IPS DF 6.9 (cell line): Measurements from ENCODE around the gene PREB.

Experiments used
- DNase-seq: peaks from one replicate; pipeline ENCODE4 v3.0.0-alpha.2; 2013; ENCODE audit warnings: low read depth, low spot score
- H3K27ac ChIP-seq: one replicate; pipeline ENCODE4 v1.5.1; 2013; ENCODE audit warnings: low read length, control low read depth
- H3K27me3 ChIP-seq: 2 replicates; pipeline ENCODE4 v1.6.1; 2013; ENCODE audit warnings: mild to moderate bottlenecking, low read length; ENCODE audit not compliant: control insufficient read depth, insufficient read depth
- H3K36me3 ChIP-seq: 2 replicates; pipeline ENCODE4 v1.6.1; 2013; ENCODE audit warnings: low read length; ENCODE audit not compliant: control insufficient read depth, insufficient read depth
- H3K4me1 ChIP-seq: 2 replicates; pipeline ENCODE4 v1.6.1; 2013; ENCODE audit warnings: low read length; ENCODE audit not compliant: control insufficient read depth, insufficient read depth
- H3K4me3 ChIP-seq: 2 replicates; pipeline ENCODE4 v1.5.1; 2013; ENCODE audit warnings: mild to moderate bottlenecking, low read length
- H3K9me3 ChIP-seq: 2 replicates; pipeline ENCODE4 v1.6.1; 2013; ENCODE audit warnings: low read length, inconsistent platforms; ENCODE audit not compliant: control insufficient read depth, insufficient read depth
- WGBS: extraction: QIAGEN DNeasy Blood & Tissue Kit; methylation state at CpG from one replicate; pipeline ENCODE4 v1.1.7; 2013; ENCODE audit warnings: mixed read lengths, missing lambda C conversion rate; ENCODE audit not compliant: insufficient read length, insufficient coverage; 5-methylcytosine and 5-hydroxymethylcytosine counted together

Gene PREB

DNA sequence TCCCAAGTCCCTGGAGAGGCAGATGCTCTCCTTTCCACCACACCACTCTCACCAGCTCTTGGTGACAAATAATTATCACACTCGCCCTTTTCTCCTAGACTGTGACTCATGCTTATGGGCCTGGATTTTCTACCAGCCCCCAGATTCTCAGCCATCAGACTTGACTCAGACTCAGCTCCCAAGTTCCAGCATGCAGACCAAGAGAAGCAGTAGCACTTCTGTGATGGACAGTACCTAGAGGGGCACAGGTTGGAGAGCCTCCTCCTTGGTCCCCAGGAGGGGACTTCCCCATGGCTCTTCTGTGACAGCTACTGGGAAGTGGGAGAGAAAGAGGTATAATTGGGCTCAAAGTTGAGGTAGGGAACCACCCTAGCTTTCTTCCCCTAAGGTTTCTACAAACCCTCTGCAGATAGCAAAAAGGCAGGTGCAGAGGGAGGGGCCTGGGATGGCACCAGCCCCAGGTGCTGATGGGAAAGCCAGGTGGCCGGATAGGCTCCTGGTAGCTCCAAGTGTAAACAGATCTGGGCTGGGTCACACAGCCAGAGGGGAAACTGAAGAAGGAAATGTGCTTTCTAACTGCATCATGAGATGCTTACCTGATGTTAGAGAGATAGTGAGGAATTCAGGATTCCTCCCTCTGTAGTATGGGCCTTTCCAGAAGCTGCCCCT is 18.5 kb upstream of the PREB start:
- Histone ChIP-seq H3K36me3 (no peaks in the 10 kb centered on the region), H3K9me3 (no peaks in the 10 kb centered on the region), H3K4me3 (no peak overlapping the region), H3K27me3 (no peaks in the 10 kb centered on the region), H3K27ac (no peak overlapping the region), H3K4me1 (no peaks in the 10 kb centered on the region)
- no peak for DNase-seq
- WGBS, result no CpG with 5 or more reads among the region's 2 CpGs

DNA sequence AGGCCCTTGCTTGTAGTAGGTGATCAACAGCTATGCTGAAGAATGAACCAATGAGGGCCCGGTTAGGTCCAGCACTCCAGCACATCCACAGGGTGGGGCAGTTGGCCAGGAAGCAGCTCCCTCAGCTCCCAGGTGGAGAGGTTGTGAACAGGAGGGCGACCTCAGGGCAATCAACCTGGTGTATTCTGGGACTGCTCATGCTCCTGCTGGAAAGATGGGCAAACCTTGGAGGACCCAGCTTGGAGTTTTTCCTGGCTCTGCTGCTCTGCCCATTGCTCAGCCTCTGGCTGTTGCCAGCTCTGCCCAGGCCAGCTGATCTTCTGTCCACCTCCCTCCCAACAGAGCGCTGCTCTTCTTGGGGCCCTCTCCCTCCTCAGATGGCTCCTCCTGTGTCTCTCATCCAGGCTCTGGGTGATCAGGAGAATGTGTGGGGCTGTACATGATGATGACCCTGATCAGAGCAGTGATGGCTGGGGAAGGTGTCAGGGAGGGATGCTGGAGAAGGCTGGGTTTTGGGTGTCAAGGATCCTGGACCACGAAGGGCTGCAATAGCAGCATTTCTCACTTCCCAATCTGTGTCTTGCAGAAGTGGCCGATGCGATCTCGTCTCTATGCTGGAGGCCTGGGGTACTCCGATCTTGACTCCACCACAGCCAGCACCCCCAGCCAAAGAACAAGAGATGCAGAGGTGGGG is 17.8 kb upstream of the PREB start:
- no peak overlapping the region for H3K27ac ChIP-seq
- H3K27me3 ChIP-seq, result no peaks in the 10 kb centered on the region
- H3K9me3 ChIP-seq, result no peaks in the 10 kb centered on the region
- H3K4me1 ChIP-seq, result no peaks in the 10 kb centered on the region
- no peak for DNase-seq
- WGBS, result no CpG with 5 or more reads among the region's 8 CpGs
- H3K36me3 ChIP-seq, result no peaks in the 10 kb centered on the region
- no peak overlapping the region for H3K4me3 ChIP-seq

DNA sequence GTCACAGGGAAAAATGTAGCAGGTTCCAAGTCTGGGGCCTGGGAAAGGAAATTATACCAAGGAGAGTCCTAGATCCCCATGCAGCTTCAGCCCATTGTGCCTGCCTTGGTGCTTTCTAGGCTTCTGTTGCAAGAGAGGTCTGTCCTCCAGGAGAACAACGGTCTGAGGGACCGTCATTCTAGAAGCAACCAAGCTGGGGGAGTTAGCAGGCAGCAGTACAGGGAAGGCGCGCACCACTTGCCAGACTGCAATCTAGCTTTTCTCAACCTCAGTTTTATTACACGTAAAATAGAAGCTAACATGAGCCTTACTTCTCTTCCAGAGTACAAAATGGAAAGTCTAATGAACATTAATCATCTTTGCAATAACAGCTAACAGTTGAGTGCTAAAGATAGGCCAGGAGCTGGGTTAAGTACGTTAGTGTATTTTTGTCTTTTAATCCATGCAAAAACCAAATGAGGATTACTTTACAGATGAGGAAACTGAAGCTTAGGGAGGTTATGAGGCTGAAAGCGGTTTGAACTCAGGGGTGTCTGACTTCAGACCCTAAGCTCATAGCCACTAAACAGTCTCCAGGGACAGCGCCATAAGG is 16.3 kb upstream of the PREB start:
- no CpG with 5 or more reads among the region's 8 CpGs for WGBS
- no peak for DNase-seq
- Histone ChIP-seq H3K27me3 (no peaks in the 10 kb centered on the region), H3K9me3 (no peaks in the 10 kb centered on the region), H3K4me3 (no peak overlapping the region), H3K27ac (no peak overlapping the region), H3K4me1 (no peaks in the 10 kb centered on the region), H3K36me3 (no peaks in the 10 kb centered on the region)

DNA sequence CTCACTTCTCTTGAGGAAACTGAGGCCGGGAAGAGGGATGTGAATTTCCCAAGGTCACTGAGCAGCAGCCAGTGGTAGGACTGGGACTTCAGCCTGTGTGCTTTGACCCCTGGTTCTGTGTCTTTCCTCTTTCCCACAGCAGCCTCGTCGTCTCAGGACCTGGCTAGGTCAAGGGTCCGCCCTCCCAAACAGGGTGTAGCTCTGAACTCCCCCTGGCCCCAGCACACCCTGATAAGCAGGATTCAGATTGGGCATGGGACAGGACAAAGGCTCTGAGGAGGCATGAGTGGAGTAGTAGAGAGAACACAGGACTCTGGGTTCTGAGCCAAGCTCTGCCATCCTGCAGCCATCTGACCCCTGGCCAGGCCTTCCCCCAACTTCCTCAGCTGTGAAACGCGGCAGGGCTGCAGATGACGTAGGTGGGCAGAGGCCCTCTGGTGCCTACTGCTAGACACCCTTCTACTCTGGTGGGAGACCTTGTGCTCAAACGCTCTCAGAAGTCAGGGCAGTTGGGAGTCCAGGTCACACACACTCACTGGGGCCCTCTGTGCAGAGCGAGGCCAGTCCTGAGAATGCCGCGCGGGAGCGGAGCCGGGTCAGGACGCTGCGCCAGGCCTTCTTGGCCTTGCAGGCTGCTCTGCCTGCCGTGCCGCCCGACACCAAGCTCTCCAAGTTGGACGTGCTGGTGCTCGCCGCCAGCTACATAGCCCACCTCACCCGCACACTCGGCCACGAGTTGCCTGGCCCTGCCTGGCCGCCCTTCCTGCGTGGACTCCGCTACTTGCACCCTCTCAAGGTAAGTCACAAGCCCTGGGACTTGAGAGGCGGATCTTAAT is 15.4 kb upstream of the PREB start:
- no peak overlapping the region for H3K27ac ChIP-seq
- H3K4me3 ChIP-seq, result no peak overlapping the region
- no peaks in the 10 kb centered on the region for H3K27me3 ChIP-seq
- no peaks in the 10 kb centered on the region for H3K4me1 ChIP-seq
- no peak for DNase-seq
- H3K36me3 ChIP-seq, result no peaks in the 10 kb centered on the region
- H3K9me3 ChIP-seq, result no peaks in the 10 kb centered on the region
- WGBS, result no CpG with 5 or more reads among the region's 29 CpGs

DNA sequence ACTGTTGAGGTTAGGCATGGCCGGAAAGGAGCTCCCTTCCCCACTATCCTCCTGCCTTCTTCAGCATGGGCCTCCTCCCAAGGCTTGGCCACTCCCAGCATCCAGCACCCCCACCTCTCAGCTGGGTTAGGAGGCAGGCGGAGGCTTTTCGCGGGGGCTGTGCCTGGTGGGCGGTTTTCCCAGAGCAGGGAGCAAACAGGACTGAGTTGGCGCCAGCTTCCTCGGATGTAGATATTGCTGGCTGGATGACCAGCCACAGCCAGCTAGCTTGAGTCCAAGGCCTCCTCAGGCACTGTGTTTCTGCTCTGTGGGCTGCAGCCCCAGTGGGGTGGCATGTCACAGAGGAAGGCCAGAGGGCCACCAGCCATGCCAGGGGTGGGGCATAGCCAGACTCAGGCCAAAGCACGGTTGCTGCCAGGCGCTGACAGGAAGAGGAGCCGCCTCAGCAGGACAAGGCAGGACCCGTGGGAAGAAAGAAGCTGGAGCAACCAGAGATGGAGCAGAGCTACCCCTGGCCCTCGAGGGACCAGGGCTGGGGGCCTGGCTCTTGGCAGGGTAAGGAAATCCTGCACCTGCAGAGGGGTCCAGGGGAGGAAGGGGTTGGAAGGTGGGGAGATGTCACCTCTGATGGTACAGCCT is 14.5 kb upstream of the PREB start, which contains the start of gene TCF23:
TSS of gene TCF23 (plus strand) at position 204 of the 639 bp plus-strand sequence. CDS start at position 334, 130 bp downstream.
- no peaks in the 10 kb centered on the region for H3K27me3 ChIP-seq

DNA sequence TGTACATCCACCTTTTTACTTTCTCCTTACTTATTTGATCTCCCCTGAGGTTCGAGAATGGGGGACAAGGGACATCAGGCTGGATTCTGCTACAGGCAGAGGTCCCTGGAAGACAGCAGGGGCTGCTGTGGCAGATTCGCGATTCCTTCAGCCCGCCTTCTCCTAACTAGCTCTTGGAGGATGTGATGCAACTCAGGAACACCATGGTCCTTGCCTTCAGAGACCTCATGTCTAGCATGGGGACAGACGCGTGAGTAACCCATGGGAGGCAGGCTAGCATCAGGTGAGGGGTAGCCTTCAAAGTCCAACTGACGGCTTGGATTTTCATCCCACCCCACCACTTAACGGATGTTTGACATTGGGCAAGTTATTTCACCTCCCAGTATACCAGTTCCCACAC is 13.5 kb upstream of the PREB start:
- no peak overlapping the region for H3K4me3 ChIP-seq
- H3K36me3 ChIP-seq, result no peaks in the 10 kb centered on the region
- H3K27ac ChIP-seq, result no peak overlapping the region
- H3K9me3 ChIP-seq, result no peaks in the 10 kb centered on the region
- H3K27me3 ChIP-seq, result no peaks in the 10 kb centered on the region
- H3K4me1 ChIP-seq, result no peaks in the 10 kb centered on the region
- DNase-seq, result no peak
- WGBS, result no CpG with 5 or more reads among the region's 8 CpGs

More for the DNA sequence above, 14.5 kb upstream of the PREB start, which contains the start of gene TCF23:
- DNase-seq, result no peak
- no peaks in the 10 kb centered on the region for H3K4me1 ChIP-seq
- no peaks in the 10 kb centered on the region for H3K9me3 ChIP-seq
- H3K4me3 ChIP-seq, result no peak within 1 kb of the TSS
- no peak within 1 kb of the TSS for H3K27ac ChIP-seq
- no peaks in the 10 kb centered on the region for H3K36me3 ChIP-seq
- WGBS, result no CpG with 5 or more reads among the region's 12 CpGs

DNA sequence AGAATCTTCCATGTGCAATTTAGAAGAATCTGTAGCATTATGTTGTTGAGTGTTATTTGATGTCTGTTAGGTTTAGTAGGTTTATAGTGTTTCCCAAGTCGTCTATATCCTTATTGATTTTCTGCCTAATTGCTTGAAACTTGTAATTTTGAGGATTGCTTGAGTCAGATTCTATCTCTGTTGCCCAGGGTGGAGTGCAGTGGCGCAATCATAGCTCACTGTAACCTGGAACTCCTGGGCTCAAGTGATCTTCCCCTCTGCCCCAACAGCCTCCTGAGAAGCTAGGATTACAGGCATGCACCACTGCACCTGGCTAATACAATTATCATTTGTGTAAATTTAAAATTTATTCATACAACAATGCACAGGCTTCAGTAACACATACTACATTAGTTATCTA is 11.2 kb upstream of the PREB start:
- H3K9me3 ChIP-seq, result no peaks in the 10 kb centered on the region
- no peak overlapping the region for H3K4me3 ChIP-seq
- no CpG with 5 or more reads among the region's 2 CpGs for WGBS
- no peak for DNase-seq
- no peak overlapping the region for H3K27ac ChIP-seq
- H3K36me3 ChIP-seq, result no peaks in the 10 kb centered on the region
- no peaks in the 10 kb centered on the region for H3K4me1 ChIP-seq
- H3K27me3 ChIP-seq, result no peaks in the 10 kb centered on the region

DNA sequence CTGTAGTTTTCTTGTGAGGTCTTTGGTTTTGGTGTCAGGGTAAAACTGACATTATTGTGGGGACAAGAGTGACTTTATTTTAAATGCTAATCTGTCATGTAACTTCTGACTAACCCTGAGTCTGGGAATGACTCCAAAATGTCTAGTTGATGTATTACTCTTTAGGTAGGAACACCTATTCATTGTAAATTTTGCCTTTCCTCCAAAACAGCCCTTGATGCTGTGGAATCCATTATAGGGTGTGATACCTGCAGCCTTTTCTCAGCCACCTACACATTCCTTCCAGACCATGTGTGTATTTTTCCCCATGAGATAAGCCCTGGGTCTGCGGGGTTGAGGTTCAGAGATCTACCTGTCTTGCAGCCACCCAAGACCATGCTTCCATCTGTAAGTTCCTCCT is 8.8 kb upstream of the PREB start:
- DNase-seq, result no peak
- Histone ChIP-seq H3K4me1 (no peaks in the 10 kb centered on the region), H3K4me3 (no peak overlapping the region), H3K36me3 (no peaks in the 10 kb centered on the region), H3K27ac (no peak overlapping the region), H3K9me3 (no peaks in the 10 kb centered on the region), H3K27me3 (no peaks in the 10 kb centered on the region)
- no CpG with 5 or more reads among the region's 1 CpG for WGBS

DNA sequence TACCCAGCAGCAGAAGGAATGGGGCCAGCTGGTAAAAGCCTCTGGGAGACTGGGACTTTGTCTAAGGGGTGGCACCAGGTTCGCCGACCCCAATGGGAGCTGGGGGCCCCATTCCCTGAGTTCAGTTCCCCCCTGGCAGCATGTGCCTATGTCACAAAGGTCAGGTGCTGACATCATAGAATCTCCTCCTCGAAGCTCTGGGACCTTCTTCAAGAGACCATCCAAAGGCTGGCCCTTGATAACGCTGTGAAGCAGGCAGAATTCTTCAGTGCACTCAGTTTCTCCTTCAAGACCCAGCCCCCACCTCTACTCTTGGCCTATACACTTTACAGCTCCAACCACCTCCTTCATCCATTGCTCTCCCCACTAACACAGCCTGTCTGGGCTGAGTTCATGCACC is 4.9 kb upstream of the PREB start, which contains the start of gene PRR30:
TSS of gene PRR30 (minus strand) at position 101 of the 400 bp plus-strand sequence. CDS start 1,081 bp downstream, outside the sequence.
- H3K27ac ChIP-seq, result no peak within 1 kb of the TSS
- no peak for DNase-seq
- H3K27me3 ChIP-seq, result no peaks in the 10 kb centered on the region
- H3K9me3 ChIP-seq, result no peaks in the 10 kb centered on the region
- no peaks in the 10 kb centered on the region for H3K36me3 ChIP-seq
- WGBS, result no CpG with 5 or more reads among the region's 4 CpGs
- H3K4me1 ChIP-seq, result no peaks in the 10 kb centered on the region
- no peak within 1 kb of the TSS for H3K4me3 ChIP-seq

DNA sequence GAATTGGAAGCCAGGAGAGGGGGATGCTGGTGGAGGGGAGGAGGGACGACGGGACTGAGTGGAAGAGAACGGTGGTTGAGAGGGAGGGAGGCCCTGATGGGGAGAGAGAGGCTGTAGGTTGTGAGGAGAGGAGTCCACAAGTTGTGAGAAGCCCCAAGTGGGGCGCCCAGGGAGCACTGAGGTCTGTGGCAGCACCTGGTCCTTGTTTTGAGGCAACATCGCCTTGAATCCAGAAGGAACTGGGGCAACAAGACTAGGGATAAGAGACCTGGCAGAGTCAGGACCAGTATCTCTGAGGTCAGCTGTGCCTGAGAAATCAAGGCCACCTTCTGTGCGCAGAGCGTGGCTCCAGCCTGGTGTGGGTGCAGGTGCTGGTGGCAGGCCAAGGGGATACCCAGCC is 3.7 kb upstream of the PREB start:
- Histone ChIP-seq H3K27me3 (no peaks in the 10 kb centered on the region), H3K4me1 (0 out of 2 replicates have a peak, but pooled peaks cover 2% of the 10 kb centered on the region), H3K4me3 (no peak overlapping the region), H3K27ac (no peak overlapping the region), H3K36me3 (no peaks in the 10 kb centered on the region), H3K9me3 (no peaks in the 10 kb centered on the region)
- no CpG with 5 or more reads among the region's 7 CpGs for WGBS
- DNase-seq, result no peak
